Activated CD8-positive, alpha-beta memory T cell treated with anti-CD3 and anti-CD28 coated beads, Interleukin-2, amount 50 U/mL, for 4 hours (primary cell): Measurements from ENCODE around the gene LGMN.

Experiments
- DNase-seq: peaks from one replicate; pipeline ENCODE4 v3.0.0-alpha.2; 2020

Gene LGMN

DNA sequence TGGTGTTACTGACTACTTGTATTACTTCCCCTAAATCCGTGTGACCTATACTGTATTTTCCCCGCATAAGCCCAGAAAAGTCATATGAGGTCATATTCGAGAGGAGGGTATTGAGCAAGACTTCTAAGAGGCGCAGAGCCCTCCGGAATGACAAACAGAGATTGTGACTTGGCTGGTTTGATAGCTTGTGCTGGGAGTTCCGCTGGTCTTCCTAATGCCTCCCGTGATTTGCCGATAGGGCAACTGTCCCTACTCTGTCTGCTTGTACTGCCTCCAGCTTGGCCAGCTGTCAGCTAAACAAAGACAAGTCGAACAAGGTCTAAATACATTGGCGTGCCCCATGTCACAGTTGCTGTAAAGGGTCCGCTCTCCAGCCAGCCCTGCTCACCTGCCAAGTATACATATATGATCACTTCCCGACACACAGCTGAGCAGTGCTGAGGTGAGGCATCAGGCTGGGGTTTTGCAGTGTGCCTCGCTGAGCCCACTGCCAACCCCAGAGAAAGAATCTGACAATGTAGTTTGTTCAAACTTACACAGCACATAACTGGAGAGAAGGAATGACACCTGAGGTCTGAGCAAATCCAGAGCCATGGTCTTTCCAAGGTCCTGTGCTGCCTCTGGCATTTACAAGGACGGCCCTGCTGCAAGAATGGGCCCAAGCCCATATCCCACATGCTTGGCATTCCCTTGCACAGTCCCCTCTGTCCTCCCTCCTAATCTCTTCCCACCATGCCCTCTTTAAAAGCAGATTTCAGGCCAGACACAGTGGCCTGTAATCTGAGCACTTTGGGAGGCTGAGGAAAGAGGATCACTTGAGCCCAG, 23.7 kb downstream of the LGMN start:
- no peak for DNase-seq

DNA sequence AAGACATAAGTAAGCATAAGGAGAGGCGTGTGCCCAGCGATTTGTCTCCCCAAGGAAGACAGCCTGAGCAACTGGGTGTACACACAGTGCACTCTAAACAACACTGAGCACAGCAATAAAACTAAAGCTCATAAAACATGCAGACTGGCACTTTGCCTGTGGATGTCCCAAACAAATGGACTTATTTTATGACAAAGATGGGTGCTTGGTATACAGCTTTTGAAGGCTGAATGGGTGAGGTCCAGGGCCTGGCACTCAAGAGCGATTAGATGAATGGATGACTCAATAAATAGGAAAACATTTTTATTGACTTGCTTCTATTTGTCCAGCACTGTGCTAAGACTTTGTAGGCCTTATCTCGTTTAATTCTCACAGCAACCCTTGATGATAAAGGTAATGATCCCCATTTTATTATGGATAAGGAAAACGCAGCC, 28.5 kb downstream of the LGMN start:
- DNase-seq: no peak

- no peak for DNase-seq
Observed at GRCh38 chr14:92719421-92719820, 29.0 kb downstream of the LGMN start.

DNA sequence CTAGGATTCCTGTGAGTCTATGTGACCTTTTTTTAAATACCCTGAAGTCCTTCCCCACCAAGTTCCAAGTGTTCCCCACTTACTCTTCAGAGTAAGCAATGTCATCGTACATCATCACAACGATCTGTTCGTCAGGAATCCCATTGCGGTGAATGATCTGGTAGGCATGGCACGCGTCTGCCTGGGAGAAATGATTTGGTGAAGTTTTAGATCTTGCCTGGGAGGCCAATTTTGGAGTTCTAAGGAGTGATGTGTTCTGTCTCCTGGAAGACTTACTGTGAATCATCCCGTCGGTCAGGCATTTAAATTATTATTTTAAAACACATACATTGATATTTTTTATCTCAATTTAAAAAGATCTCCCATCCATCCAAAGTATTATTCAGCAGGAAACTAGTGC, 29.8 kb downstream of the LGMN start:
- no peak for DNase-seq

DNA sequence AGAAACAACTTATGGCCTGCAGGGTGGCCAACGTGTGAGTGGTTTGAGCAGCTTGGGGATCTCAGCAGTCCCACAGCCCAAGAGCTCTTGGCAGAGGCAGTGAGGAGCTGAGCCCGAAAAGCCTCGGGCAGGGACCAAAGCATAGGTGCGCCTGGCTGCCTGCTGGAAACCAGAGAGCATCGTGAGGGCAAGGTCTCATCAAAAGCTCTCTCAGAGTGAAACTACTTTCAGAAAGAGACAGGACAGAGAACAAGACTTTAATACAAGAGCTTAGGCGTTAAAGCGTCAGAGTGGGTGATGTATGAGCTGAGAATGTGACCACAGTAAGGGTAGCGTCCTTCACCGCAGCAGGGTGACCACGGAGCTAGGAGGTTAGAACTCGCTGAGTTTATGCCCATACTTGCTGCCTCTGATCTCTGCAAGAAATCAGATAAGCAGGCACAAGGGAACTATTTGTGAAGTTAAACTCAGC, 30.8 kb downstream of the LGMN start:
- DNase-seq: no peak

GRCh38 chr14:92716131-92716530, 32.3 kb downstream of the LGMN start:
- no peak for DNase-seq

DNA sequence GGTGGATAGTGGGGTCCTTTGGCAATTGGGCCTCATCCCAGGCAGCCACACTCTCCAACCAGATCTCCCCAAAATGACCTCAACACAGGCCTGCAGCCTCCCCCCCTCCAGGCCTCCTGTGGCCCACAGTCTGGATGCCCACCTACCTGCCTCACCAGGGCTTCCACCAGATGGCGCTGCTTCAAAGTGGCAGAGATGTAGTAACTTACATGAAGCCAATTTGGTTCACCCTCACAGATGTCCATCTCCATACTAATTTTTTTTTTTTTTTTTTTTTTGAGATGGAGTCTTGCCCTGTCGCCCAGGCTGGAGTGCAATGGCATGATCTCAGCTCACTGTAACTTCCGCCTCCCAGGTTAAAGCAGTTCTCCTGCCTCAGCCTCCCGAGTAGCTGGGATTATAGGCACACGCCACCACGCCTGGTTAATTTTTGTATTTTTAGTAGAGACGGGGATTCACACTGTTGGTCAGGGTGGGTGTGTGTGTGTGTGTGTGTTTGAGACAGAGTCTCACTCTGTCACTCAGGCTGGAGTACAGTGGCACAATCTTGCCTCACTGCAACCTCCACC, 33.6 kb downstream of the LGMN start:
- peak; percentile 84 for DNase-seq

- DNase-seq: no peak
Observed at GRCh38 chr14:92712654-92713051, 35.8 kb downstream of the LGMN start.

GRCh38 chr14:92711976-92712653, 36.3 kb downstream of the LGMN start:
- DNase-seq: no peak

- no peak for DNase-seq
Observed at GRCh38 chr14:92710001-92710341, 38.5 kb downstream of the LGMN start.

DNA sequence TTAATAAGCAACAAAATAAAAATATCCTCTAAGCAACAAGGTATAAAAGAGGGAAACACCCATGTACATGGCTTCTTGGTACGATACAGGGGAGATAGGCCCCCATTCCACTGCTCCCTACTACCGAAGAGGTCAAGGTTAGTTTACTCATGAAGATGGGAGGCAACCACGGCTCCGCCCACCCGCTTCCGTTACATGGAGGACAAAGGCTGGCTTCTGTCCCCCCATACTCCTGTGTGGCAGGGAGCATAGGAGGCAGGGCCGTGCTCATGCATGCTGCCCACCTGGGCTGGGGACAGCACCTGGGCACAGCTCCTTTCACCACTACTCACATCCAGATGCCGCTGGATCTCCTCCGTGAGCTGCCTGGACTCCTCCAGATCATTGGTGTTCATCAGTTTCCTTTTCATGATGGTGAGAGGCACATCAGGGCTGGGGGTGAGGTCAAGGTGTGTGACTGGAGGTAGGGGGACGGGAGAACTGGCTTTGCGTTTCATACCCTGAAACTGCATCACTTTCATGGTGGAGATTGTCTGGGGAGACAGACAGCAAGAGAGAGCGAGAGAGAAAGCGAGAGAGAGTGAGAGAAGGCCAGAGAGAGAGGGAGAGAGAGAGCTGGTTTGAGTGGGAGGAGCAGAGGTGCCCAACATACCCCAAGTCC, 39.0 kb downstream of the LGMN start:
- no peak for DNase-seq

DNA sequence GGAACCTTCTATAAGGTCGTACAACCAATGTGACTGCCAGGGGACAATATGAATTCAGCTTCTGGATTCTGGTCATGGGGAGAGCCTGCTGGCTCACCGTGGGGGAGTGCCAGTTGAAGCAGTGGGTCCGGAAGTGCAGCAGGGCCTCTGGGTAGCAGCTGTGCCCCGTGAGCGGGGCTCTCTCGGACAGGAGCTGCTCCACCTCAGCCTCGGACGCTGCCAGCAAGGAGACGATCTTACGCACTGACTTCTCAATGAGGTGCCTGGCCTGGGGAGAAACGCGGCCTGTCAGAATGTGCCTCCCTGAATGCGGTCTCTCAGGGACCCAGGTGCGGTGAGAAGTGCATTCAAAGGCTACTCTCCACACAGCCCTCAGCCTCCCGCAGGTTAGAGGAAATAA, 42.0 kb downstream of the LGMN start:
- DNase-seq: no peak

DNA sequence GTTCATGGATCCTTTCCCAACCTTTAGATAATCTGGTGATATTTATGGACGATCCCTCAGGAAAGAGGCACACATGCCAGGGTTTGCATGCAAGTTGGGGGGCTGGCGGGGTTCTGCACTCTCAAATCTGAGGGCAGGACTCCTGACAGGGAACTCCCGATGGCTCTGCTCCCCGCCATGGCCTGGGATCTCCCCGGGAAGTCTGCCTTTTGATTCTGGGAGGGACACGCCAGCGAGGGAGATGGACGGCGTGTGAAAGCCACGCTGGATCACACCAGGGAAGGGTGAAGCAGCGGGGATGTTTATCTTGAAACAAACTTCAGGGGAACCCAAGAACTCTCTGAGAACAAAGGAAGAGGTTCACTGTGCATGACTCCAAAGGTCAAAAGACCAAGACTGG, 43.6 kb downstream of the LGMN start:
- DNase-seq: no peak

DNA sequence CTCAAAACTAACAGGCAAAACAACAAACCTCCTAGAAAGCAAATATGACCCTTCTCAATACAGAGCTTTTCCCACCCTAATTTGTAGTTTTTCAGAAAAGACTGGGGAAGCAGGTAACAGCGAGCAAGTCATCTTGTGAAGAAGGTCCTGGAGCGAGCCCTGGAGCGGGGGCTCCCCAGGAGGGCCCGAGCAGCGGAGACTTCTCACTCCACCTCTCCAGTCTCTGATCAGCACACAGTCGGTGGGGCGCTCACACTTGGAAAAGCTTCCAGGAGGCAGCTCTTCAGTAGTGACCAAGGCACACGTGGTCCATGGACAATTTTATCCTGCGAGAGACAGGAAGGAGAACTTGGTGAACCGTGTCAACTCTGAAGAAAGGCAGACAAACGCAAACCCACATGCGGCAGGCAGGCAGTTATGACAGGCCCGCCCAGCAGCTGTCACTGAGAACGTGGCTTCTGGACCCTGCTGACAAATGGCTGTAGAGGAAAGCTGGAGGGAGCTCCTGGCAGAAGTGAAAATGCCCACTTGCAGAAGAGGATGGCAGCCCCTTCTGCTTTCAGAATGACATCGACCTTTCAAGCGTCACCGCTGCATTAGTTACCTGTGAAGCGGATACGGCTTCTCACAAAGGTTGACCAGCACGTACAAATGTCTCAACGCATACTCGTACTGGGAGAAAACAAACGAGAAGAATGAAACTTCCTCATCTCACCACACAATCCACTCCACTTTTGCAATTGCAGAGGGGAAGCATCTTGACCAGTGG, 44.2 kb downstream of the LGMN start:
- DNase-seq: no peak

GRCh38 chr14:92703516-92703915, 44.9 kb downstream of the LGMN start:
- no peak for DNase-seq

GRCh38 chr14:92702441-92702918, 45.9 kb downstream of the LGMN start:
- no peak for DNase-seq

DNA sequence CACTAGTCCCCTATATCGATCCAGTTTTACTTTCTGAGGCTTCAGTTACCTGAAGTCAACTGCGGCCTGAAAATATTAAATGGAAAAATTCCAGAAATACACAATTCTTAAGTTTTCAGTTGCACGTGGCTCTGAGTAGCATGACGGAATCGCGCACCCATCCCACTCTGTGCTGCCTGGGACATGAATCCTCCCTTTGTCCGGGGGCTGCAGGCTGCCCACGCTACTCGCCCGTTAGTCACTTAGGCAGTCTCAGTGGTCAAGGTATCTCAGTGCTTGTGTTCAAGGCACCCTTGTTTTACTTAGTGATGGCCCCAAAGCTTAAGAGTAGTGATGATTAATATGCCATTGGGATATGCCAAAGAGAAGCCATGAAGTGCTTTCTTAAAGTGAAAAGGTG, 46.6 kb downstream of the LGMN start:
- no peak for DNase-seq

DNA sequence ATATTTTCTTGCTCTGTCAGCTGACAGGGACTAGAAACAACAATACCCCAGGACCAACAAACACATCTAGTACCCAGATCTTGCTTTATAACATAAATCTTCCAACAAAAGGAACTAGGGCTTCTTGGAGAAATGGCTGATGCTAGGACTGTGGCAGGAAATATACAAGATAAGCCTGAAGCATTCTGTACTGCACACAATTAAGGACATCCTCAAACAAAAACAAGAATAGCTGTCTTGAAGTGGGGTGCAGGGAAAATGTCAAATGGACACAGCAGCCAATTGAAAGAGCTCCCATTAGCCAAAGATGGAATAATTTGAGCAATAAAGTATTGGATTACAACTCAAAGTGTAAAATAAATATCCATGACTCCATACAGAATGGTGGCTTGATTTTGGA, 50.0 kb downstream of the LGMN start:
- DNase-seq: no peak

DNA sequence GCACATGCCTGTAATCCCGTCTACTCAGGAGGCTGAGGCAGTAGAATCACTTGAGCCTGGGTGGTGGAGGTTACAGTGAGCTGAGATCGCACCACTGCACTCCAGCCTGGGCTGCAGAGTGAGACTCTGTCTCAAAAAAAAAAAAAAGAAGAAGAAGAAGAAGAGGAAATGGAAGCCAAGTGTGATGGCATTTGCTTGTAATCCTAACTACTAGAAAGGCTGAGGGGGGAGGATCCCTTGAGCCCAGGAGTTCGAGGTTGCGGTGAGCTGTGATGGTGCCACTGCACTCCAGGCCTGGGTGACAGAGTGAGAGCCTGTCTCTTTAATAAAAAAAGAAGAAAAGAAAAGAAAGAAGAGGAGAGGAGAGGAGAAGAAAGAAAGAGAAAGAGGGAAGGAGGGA, 52.1 kb downstream of the LGMN start:
- no peak for DNase-seq

DNA sequence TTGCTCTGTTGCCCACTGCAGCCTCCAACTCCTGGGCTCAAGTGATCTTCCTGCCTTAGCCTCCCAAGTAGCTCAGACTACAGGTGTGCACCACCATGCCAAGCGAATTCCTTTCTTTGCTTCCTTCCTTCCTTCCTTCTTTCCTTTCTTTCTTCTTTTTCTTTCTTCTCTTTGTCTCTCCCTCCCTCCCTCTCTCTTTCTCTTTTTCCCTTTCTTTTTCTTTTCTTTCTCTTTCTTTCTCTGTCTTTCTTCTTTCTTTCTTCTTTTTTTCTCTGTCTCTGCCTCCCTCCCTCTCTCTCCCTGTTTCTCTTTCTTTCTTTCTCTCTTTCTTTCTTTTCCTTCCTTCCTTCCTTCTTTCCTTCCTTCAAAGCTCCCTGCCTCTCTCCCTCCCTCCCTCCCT, 52.9 kb downstream of the LGMN start:
- DNase-seq: no peak

- no peak for DNase-seq
Observed at GRCh38 chr14:92694807-92695206, 53.6 kb downstream of the LGMN start.

DNA sequence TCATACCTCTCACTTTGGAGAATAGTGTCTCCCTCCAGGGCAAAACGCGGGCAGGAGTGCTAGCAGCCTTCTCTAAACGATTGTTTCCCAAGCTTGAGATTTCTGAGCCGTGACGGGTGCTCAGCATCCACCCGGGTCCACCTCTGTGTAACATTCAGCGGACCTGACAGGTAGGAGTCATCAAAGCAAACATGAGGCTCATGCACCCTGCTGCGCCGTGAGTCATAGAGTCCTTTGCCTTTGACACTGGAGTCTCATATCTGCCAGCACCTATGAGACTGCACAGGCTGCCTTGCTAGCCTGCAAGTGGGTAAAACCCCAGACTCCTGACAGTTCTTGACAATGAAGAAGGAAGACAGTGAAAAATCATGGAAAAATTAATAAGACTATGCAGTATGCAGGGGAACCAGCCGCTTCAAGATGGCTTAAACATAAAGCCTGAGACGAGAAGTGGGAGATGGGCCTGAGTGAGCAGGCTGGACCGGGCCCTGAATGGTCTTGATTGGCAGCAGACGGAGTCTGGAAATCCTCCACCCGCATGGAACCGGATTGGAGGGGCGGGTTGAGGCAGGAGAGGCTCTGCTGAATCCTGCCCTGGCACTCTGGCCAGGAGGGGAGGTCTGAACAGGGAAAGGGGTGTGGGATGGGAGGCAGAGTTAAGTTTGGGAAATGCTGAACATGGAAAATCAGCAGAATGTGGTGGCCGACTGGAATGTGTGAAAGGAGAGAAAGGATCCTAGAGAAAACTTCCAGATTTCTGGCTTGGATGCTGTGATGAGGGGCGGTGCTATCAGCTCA, 54.2 kb downstream of the LGMN start:
- DNase-seq: peak; percentile 40
